RPMI7951 (cell line): ENCODE results near the gene C5. TPM values are rescaled to one million over a fixed set of nuclear protein-coding genes. Genes with fewer than 3 reads are reported as not detected.

Experiments
- DNase-seq: peaks from one replicate; pipeline ENCODE4 v3.0.0-alpha.2; 2012; ENCODE audit warnings: low read depth
- total RNA-seq: library from RNA; depleted of rRNA; stranded (reverse); fragments of >200 nt; shearing (Covaris generic); gene quantifications from 2 replicates; pipeline ENCODE4 v1.2.3, GENCODE V29; 2014

C5 gene
- total RNA-seq, 1 experiment from 2014 or later, result 8.4 TPM

- DNase-seq, result no peak
Observed at GRCh38 chr9:120941046-120941770, 108.9 kb downstream of the C5 start.

- no peak for DNase-seq
Observed at GRCh38 chr9:120940573-120940972, 109.5 kb downstream of the C5 start.

GRCh38 chr9:120938851-120939250 is 111.2 kb downstream of the C5 start:
- DNase-seq, result no peak

GRCh38 chr9:120937596-120937995 is 112.5 kb downstream of the C5 start:
- DNase-seq, result no peak

GRCh38 chr9:120937127-120937526 is 112.9 kb downstream of the C5 start:
- DNase-seq, result no peak

GRCh38 chr9:120936764-120937122 is 113.3 kb downstream of the C5 start:
- DNase-seq, result no peak

- DNase-seq, result peak; percentile 91
Observed at GRCh38 chr9:120936011-120936763, 113.9 kb downstream of the C5 start.

GRCh38 chr9:120935383-120935857 is 114.7 kb downstream of the C5 start:
- peak; percentile 97 for DNase-seq

- no peak for DNase-seq
Observed at GRCh38 chr9:120934281-120934680, 115.8 kb downstream of the C5 start.

- no peak for DNase-seq
Observed at GRCh38 chr9:120933310-120934055, 116.6 kb downstream of the C5 start.

- DNase-seq, result no peak
Observed at GRCh38 chr9:120932086-120932823, 117.8 kb downstream of the C5 start.

GRCh38 chr9:120931231-120932085 is 118.6 kb downstream of the C5 start:
- peak; percentile 63 for DNase-seq

GRCh38 chr9:120929229-120929791 is 120.8 kb downstream of the C5 start:
- no peak for DNase-seq

GRCh38 chr9:120928483-120929228 is 121.4 kb downstream of the C5 start:
- DNase-seq, result peak; percentile 31

- no peak for DNase-seq
Observed at GRCh38 chr9:120928015-120928482, 122.0 kb downstream of the C5 start.

GRCh38 chr9:120927269-120928014 is 122.6 kb downstream of the C5 start:
- no peak for DNase-seq

GRCh38 chr9:120926397-120926928 is 123.6 kb downstream of the C5 start, which contains the start of gene TRAF1:
TSS of gene TRAF1 (minus strand) at chr9:120926796. CDS start at chr9:120926075, 721 bp downstream.
- peak; percentile 27 for DNase-seq
